Fibroblast of lung (primary cell): ENCODE measurements around the gene MRNIP. TPM values are rescaled to one million over a fixed set of nuclear protein-coding genes. Genes with fewer than 3 reads are reported as not detected.

Experiments
- DNase-seq, 2 donors: peaks; one replicate each; pipeline versions ENCODE4 v3.0.0 to v3.0.0-alpha.2; 2010; ENCODE audit warnings: low read depth in 2 of 2
- H2AFZ ChIP-seq: 2 replicates; pipeline ENCODE4 v1.5.1; 2012; ENCODE audit warnings: low read length, control low read depth, inconsistent platforms
- H3K27ac ChIP-seq: 2 replicates; pipeline ENCODE4 v1.5.1; 2011; ENCODE audit warnings: low read length, control low read depth; ENCODE audit not compliant: insufficient read depth
- H3K27me3 ChIP-seq: 2 replicates; pipeline ENCODE4 v1.5.1; 2011; ENCODE audit warnings: mild to moderate bottlenecking, low read length; ENCODE audit not compliant: control insufficient read depth, insufficient read depth
- H3K36me3 ChIP-seq: 2 replicates; pipeline ENCODE4 v1.5.1; 2011; ENCODE audit warnings: low read length; ENCODE audit not compliant: control insufficient read depth, insufficient read depth
- H3K4me1 ChIP-seq: 2 replicates; pipeline ENCODE4 v1.5.1; 2011; ENCODE audit warnings: low read length; ENCODE audit not compliant: control insufficient read depth, insufficient read depth; ENCODE audit errors: extremely low read depth
- H3K4me2 ChIP-seq: 2 replicates; pipeline ENCODE4 v1.5.1; 2011; ENCODE audit warnings: low read length, control low read depth; ENCODE audit not compliant: insufficient read depth; ENCODE audit errors: extremely low read depth
- H3K4me3 ChIP-seq, 4 experiments: fragments of 200-600 bp in 1 of 4; sonication (generic) in 1 of 4; replicated peaks in 1 of 4; 2 replicates each; pipeline ENCODE4 v1.5.1; 2011 to 2016; ENCODE audit warnings: low read length in 4 of 4, low read depth in 3 of 4, mild to moderate bottlenecking in 3 of 4, control low read depth in 2 of 4, inconsistent platforms in 1 of 4, mixed read lengths in 1 of 4; ENCODE audit not compliant: insufficient read depth in 1 of 4; ENCODE audit errors: control extremely low read depth in 1 of 4
- H3K79me2 ChIP-seq: 2 replicates; pipeline ENCODE4 v1.5.1; 2012; ENCODE audit warnings: mild to moderate bottlenecking, low read length, inconsistent platforms; ENCODE audit not compliant: control insufficient read depth, insufficient read depth
- H3K9ac ChIP-seq: 2 replicates; pipeline ENCODE4 v1.5.1; 2011; ENCODE audit warnings: mild to moderate bottlenecking, low read length, control low read depth; ENCODE audit not compliant: insufficient read depth
- H3K9me3 ChIP-seq: 2 replicates; pipeline ENCODE4 v1.5.1; 2012; ENCODE audit warnings: low read depth, low read length; ENCODE audit not compliant: control insufficient read depth, insufficient read depth
- H4K20me1 ChIP-seq: 2 replicates; pipeline ENCODE4 v1.5.1; 2011; ENCODE audit warnings: low read length; ENCODE audit not compliant: control insufficient read depth, insufficient read depth; ENCODE audit errors: extremely low read depth
- EZH2 ChIP-seq: IDR thresholded peaks from 2 replicates; pipeline ENCODE4 v1.5.1; 2012; ENCODE audit warnings: low read length, control low read depth, mild to moderate bottlenecking; ENCODE audit errors: missing control alignments
- polyA plus RNA-seq, 2 donors: library from polyadenylated mRNA; depleted of rRNA in 1 of 2; stranded (reverse) in 1 of 2; unstranded in 1 of 2; fragments of >200 nt; gene quantifications; 2 replicates each; pipeline ENCODE4 v1.2.1, GENCODE V29; 2011 to 2012; ENCODE audit warnings: missing spikeins in 1 of 2
- total RNA-seq: library from RNA; depleted of rRNA; stranded (reverse); fragments of >200 nt; gene quantifications from 2 replicates; pipeline ENCODE4 v1.2.1, GENCODE V29; 2014
- TF ChIP-seq, protein P1 (sequence below), 2 donors: IDR thresholded peaks in 1 of 2; conservative IDR thresholded peaks in 1 of 2; 1 replicate in 1 of 2; 2 replicates in 1 of 2; pipeline ENCODE4 v1.5.1; 2011 to 2012; ENCODE audit warnings: low read length in 2 of 2, control low read depth in 1 of 2, inconsistent platforms in 1 of 2, low read depth in 1 of 2, mild to moderate bottlenecking in 1 of 2

MRNIP gene
- total and polyA plus RNA-seq, 2 donors (not counting 1 experiment from before 2014, with no cell fraction given) = 8.6 to 21.0 TPM

DNA sequence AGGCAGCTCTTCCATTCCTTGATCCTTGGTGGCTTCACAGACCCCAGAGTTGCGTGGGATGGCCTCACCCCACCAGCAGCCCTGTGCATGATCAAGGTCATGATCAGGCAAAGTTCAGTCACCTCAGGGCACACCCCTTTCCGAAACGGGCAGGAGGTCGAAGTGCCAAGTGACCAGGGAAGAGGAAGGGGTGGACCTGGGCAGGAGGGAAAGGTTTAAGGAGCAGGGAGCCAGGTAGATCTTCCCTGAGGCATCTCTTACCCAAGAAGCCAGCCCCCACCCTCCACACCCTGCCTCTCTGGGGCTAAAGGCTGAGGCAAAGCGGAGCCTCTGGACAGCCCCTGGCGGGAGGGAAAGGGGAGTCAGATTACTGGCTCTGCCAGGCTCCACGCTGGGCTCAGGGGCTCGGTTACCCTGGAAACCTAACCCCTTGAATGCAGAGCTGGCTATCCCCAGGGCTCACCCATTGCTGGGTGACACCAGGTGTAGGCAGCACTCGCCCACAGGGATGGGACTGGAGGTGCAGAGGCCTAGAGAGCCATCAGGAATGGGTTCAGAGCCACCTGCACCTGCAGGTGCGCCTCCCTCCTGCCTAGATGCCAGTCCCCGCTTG is 55.6 kb downstream of the MRNIP start:
- H3K9ac ChIP-seq = no peak overlapping the region
- no peak for DNase-seq
- no peak overlapping the region for H3K4me2 ChIP-seq
- no peak overlapping the region for H3K27ac ChIP-seq
- no peaks in the 10 kb centered on the region for H4K20me1 ChIP-seq
- peaks cover 14% of the 10 kb centered on the region for H3K4me1 ChIP-seq
- no peak overlapping the region for H3K4me3 ChIP-seq
- peaks cover 30% of the 10 kb centered on the region for H3K36me3 ChIP-seq
- TF ChIP-seq, protein P1, sequence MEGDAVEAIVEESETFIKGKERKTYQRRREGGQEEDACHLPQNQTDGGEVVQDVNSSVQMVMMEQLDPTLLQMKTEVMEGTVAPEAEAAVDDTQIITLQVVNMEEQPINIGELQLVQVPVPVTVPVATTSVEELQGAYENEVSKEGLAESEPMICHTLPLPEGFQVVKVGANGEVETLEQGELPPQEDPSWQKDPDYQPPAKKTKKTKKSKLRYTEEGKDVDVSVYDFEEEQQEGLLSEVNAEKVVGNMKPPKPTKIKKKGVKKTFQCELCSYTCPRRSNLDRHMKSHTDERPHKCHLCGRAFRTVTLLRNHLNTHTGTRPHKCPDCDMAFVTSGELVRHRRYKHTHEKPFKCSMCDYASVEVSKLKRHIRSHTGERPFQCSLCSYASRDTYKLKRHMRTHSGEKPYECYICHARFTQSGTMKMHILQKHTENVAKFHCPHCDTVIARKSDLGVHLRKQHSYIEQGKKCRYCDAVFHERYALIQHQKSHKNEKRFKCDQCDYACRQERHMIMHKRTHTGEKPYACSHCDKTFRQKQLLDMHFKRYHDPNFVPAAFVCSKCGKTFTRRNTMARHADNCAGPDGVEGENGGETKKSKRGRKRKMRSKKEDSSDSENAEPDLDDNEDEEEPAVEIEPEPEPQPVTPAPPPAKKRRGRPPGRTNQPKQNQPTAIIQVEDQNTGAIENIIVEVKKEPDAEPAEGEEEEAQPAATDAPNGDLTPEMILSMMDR (conservative IDR thresholded peaks at IDR 0.05 in 1 of 2, IDR thresholded peaks at IDR 0.05 in 1 of 2; ENCODE audit: low read depth in 1 of 2, low read length in 2 of 2) = no peak
- TF ChIP-seq EZH2 = no peak
- no peaks in the 10 kb centered on the region for H3K27me3 ChIP-seq
- no peaks in the 10 kb centered on the region for H3K9me3 ChIP-seq
- H2AFZ ChIP-seq = no peak overlapping the region
- H3K79me2 ChIP-seq = peaks cover 45% of the 10 kb centered on the region

DNA sequence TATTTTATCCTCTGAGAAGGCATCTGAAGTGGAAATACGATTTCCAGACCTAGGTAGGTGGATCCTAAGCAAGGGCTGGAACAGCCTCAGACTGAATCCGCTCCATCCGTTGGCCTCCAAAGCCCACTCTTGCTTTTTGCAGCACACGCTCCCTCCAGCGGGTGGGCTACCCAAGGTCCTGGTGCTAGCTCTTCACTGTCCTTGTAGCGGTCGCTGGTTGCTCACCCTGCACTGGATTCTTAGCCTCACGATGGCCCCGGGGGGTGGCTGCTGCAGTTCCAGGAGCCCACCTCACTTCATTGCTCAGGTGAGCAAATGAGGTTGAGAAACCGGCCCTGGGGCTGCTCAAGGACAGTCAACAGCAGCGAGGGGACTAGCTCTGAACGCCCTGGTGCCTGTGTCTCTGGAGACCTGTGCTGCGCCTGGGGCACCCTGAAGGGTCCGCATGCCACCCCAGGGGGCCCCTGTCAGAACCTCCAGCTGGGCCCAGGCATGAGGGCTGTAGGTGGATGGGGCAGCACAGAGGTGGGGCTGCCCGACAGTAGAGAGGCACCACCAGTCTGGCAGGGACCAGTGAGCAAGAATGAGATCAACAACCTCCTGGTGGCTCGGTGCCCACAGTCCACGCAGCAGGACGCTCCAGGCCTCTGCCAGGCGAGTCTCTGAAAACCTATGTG is 56.3 kb downstream of the MRNIP start:
- no peak overlapping the region for H3K27ac ChIP-seq
- no peak for DNase-seq
- H4K20me1 ChIP-seq = no peaks in the 10 kb centered on the region
- TF ChIP-seq, protein P1 (conservative IDR thresholded peaks at IDR 0.05 in 1 of 2, IDR thresholded peaks at IDR 0.05 in 1 of 2; ENCODE audit: low read depth in 1 of 2, low read length in 2 of 2) = no peak
- no peak for TF ChIP-seq EZH2
- peaks cover 31% of the 10 kb centered on the region for H3K36me3 ChIP-seq
- H2AFZ ChIP-seq = no peak overlapping the region
- H3K4me1 ChIP-seq = peaks cover 14% of the 10 kb centered on the region
- no peaks in the 10 kb centered on the region for H3K27me3 ChIP-seq
- H3K9me3 ChIP-seq = no peaks in the 10 kb centered on the region
- no peak overlapping the region for H3K9ac ChIP-seq
- H3K4me3 ChIP-seq = no peak overlapping the region
- no peak overlapping the region for H3K4me2 ChIP-seq
- H3K79me2 ChIP-seq = peaks cover 45% of the 10 kb centered on the region

DNA sequence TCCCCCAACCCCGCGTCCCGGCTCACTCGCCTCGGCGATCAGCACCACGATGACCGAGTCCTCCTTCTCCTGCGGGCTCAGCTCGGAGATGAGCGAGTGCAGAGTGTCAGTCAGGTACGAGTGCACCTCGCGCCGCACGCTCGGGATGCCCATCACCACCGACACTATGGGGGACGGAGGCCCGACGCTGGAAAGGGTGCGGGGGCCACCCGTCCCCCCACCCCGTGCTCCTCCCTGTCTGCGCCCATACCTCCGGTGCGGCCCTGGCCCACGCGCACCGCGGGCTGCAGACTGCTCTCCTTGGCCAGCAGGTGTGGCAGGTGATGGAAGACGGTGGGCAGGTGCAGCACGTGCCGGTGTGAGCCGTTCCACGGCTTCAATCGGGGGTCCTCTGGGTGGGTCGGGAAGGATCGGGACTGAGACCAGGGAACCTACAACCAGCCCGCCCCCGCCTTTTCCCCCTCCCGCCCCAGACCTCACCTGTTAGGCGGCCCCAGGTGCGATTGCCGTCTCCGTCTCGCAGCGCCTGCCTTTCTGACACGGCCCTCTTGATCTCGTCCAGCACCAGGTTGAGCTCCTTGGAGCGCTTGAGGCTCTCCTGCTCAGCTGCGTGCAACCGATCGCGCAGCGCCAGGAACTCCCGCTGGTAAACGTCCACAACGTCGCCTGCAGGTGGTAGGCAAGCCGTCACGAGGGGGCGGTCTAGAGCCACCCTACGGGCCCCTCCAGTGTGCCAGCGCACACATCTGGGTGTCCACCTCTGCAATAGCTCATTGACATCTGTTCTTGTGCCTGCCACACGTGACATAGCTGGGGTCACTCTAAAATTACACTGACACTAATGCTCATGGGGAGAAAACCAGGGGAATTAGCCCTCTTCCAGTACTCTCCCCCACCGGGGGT is 57.1 kb downstream of the MRNIP start:
- no peak overlapping the region for H3K4me2 ChIP-seq

More for the DNA sequence above, 57.1 kb downstream of the MRNIP start:
- no peaks in the 10 kb centered on the region for H4K20me1 ChIP-seq
- peaks cover 37% of the 10 kb centered on the region for H3K36me3 ChIP-seq
- no peak overlapping the region for H3K27ac ChIP-seq
- H3K4me1 ChIP-seq = peaks cover 14% of the 10 kb centered on the region
- H3K27me3 ChIP-seq = no peaks in the 10 kb centered on the region
- H2AFZ ChIP-seq = no peak overlapping the region
- TF ChIP-seq EZH2 = no peak
- TF ChIP-seq, protein P1 (conservative IDR thresholded peaks at IDR 0.05 in 1 of 2, IDR thresholded peaks at IDR 0.05 in 1 of 2; ENCODE audit: low read depth in 1 of 2, low read length in 2 of 2) = peak; percentile 48 to 66
- no peak overlapping the region for H3K9ac ChIP-seq
- H3K79me2 ChIP-seq = peaks cover 45% of the 10 kb centered on the region
- DNase-seq = peak in 1 of 2 donors; percentile 68
- H3K9me3 ChIP-seq = no peaks in the 10 kb centered on the region
- H3K4me3 ChIP-seq = no peak overlapping the region
